ENCODE data around the gene TMEM270. TPM values are rescaled to one million over a fixed set of nuclear protein-coding genes. Genes with fewer than 3 reads are reported as not detected.
A peak's percentile ranks its signal among the peaks of the same experiment; 100 is the strongest.

TMEM270 gene
- total and polyA plus RNA-seq, 7 donors = 0.39 TPM; not detected in 6

DNA sequence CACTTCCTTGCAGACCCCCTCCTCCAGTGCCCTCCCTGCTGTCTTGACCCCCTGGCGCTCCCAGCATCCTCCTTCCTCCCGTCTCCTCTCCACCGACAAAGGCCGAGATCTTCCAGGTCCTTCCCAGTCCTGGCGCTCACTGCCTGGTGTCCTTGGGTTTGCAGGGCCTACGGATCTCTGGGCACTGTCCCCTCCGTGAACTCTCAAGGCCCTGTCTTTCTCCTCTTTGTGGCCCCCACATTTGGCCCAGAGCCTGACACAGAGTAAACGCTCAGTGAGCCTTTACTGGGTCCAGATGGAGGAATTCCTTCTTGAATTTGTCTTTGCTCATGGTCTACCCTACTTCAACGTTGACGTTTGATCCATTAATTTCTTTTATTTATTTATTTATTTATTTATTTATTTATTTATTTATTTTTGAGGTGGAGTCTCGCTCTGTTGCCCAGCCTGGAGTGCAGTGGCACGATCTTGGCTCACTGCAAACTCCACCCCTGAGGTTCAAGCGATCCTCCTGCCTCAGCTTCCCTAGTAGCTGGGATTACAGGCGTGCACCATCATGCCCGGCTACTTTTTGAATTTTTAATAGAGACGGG lies 29.7 kb downstream of the TMEM270 start:
- H3K4me3 ChIP-seq = no peak overlapping the region
- H3K27ac ChIP-seq = peak overlapping the region in 2 of 4 donors; percentile 73 to 77
- H3K36me3 ChIP-seq = no peaks in the 10 kb centered on the region
- TF ChIP-seq, protein P1, sequence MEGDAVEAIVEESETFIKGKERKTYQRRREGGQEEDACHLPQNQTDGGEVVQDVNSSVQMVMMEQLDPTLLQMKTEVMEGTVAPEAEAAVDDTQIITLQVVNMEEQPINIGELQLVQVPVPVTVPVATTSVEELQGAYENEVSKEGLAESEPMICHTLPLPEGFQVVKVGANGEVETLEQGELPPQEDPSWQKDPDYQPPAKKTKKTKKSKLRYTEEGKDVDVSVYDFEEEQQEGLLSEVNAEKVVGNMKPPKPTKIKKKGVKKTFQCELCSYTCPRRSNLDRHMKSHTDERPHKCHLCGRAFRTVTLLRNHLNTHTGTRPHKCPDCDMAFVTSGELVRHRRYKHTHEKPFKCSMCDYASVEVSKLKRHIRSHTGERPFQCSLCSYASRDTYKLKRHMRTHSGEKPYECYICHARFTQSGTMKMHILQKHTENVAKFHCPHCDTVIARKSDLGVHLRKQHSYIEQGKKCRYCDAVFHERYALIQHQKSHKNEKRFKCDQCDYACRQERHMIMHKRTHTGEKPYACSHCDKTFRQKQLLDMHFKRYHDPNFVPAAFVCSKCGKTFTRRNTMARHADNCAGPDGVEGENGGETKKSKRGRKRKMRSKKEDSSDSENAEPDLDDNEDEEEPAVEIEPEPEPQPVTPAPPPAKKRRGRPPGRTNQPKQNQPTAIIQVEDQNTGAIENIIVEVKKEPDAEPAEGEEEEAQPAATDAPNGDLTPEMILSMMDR (IDR thresholded peaks at IDR 0.05) = no peak
- TF ChIP-seq EP300 (IDR thresholded peaks at IDR 0.05) (no peak), POLR2AphosphoS5 (IDR thresholded peaks at IDR 0.05) (no peak), POLR2A (IDR thresholded peaks at IDR 0.05) (no peak)
- intact Hi-C loops (cut with DNase I) = no loop called here
- H3K4me1 ChIP-seq = peaks cover 0 to 49% (median 43%) of the 10 kb centered on the region in 4 donors
- DNase-seq = no peak
- H3K27me3 ChIP-seq = no peaks in the 10 kb centered on the region
- H3K9me3 ChIP-seq = no peaks in the 10 kb centered on the region
- 92% methylated on average over 16 of the region's 16 CpGs for WGBS, 2 donors

DNA sequence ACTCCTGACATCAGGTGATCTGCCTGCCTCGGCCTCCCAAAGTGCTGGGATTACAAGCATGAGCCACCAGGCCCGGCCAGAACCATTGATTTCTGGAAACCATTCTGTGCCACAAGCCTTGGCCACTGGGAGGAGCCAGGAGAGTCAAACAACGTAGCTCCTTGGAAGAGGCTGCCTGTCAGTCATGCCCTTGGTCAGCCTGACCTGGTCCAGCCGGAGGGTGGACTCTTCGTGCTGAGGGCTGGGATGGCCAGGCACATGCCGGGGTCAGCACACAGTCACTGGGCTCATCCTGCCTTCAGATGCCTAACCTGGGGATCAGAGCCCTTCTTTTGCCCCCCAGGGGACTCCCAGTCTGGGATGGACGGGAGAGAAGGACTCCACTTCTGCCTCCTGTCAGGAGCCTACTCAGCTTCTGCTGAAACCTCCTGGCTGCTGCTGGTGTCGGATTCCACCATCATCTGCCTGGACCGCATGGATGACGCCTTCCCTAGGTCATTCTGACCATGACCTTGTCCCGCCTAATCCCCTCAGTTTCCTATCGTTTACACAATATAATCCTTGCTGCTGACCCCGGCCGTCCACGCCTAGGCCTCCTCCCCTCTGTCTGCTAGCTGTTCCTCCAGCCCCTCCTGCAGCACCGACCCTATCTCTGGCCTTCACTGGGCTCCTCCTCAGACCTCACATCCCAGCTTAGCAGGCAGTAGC lies 30.4 kb downstream of the TMEM270 start:
- Histone ChIP-seq H3K27ac (peak overlapping the region in 3 of 4 donors; percentile 26 to 77 (median 73)), H3K9me3 (no peaks in the 10 kb centered on the region), H3K4me1 (peaks cover 0 to 43% (median 38%) of the 10 kb centered on the region in 4 donors), H3K27me3 (no peaks in the 10 kb centered on the region), H3K4me3 (no peak overlapping the region), H3K36me3 (no peaks in the 10 kb centered on the region)
- 77 to 84% methylated on average over 16 of the region's 16 CpGs for WGBS, 2 donors
- DNase-seq = no peak
- TF ChIP-seq POLR2AphosphoS5 (IDR thresholded peaks at IDR 0.05) = no peak
- TF ChIP-seq POLR2A (IDR thresholded peaks at IDR 0.05) = no peak
- TF ChIP-seq, protein P1 (IDR thresholded peaks at IDR 0.05) = no peak
- TF ChIP-seq EP300 (IDR thresholded peaks at IDR 0.05) = no peak
- intact Hi-C loops (cut with DNase I) = no loop called here

- TF ChIP-seq POLR2A (IDR thresholded peaks at IDR 0.05) (no peak), POLR2AphosphoS5 (IDR thresholded peaks at IDR 0.05) (peak in 2 of 4 donors; percentile 14 to 40), EP300 (IDR thresholded peaks at IDR 0.05) (no peak)
- TF ChIP-seq, protein P1 (IDR thresholded peaks at IDR 0.05) = no peak
- intact Hi-C loops (cut with DNase I) = no loop called here
- no peak for DNase-seq
- Histone ChIP-seq H3K36me3 (no peaks in the 10 kb centered on the region), H3K4me3 (no peak overlapping the region), H3K9me3 (peaks cover 0 to 3% (median 0%) of the 10 kb centered on the region in 4 donors), H3K27me3 (no peaks in the 10 kb centered on the region), H3K4me1 (peaks cover 0 to 33% (median 28%) of the 10 kb centered on the region in 4 donors), H3K27ac (peak overlapping the region; percentile 60 to 77 (median 74))
- WGBS, 2 donors = 55 to 65% methylated on average over 11 of the region's 11 CpGs
These were observed 31.3 kb downstream of the TMEM270 start for GRCh38 chr7:73892003-73892999.

- WGBS, 2 donors = 65 to 74% methylated on average over 22 of the region's 22 CpGs
- Histone ChIP-seq H3K4me1 (peaks cover 0 to 29% (median 26%) of the 10 kb centered on the region in 4 donors), H3K27me3 (no peaks in the 10 kb centered on the region), H3K4me3 (no peak overlapping the region), H3K9me3 (peaks cover 0 to 3% (median 0%) of the 10 kb centered on the region in 4 donors), H3K27ac (peak overlapping the region; percentile 60 to 77 (median 74)), H3K36me3 (no peaks in the 10 kb centered on the region)
- DNase-seq = peak; percentile 87
- intact Hi-C loops (cut with DNase I) = no loop called here
- TF ChIP-seq POLR2AphosphoS5 (IDR thresholded peaks at IDR 0.05) = peak in 2 of 4 donors; percentile 19 to 37
- no peak for TF ChIP-seq EP300 (IDR thresholded peaks at IDR 0.05)
These were observed 32.6 kb downstream of the TMEM270 start for GRCh38 chr7:73893342-73894101.

Measured in sigmoid colon (tissue), 7 donors.